NB4 (cell line): Measurements from ENCODE around the gene DAGLB.
"Not testable (repeated sequence)": the region's sequence is repeated elsewhere in the genome, so short reads cannot be mapped to it uniquely, and the experiment has no call there.

ENCODE experiments used
- DNase-seq: peaks from one replicate; pipeline ENCODE4 v3.0.0; 2010; ENCODE audit warnings: low read depth
- H3K4me3 ChIP-seq: one replicate; pipeline ENCODE4 v1.5.1; 2011; ENCODE audit warnings: mild to moderate bottlenecking, low read depth, low read length, moderate library complexity
- CTCF ChIP-seq: IDR thresholded peaks from one replicate; pipeline ENCODE4 v1.5.1; 2012; ENCODE audit warnings: low read depth, low read length
- MYC ChIP-seq: IDR thresholded peaks from 2 replicates; pipeline ENCODE4 v1.6.1; 2011; ENCODE audit warnings: low read depth, low read length
- POLR2A ChIP-seq: IDR thresholded peaks from 2 replicates; pipeline ENCODE4 v1.6.1; 2011; ENCODE audit warnings: mild to moderate bottlenecking; ENCODE audit not compliant: insufficient read length; ENCODE audit errors: extremely low read depth
- TF ChIP-seq, protein P1 (sequence below): IDR thresholded peaks from 2 replicates; pipeline ENCODE4 v1.6.1; 2011; ENCODE audit warnings: low read depth, low read length

The DAGLB gene

DNA sequence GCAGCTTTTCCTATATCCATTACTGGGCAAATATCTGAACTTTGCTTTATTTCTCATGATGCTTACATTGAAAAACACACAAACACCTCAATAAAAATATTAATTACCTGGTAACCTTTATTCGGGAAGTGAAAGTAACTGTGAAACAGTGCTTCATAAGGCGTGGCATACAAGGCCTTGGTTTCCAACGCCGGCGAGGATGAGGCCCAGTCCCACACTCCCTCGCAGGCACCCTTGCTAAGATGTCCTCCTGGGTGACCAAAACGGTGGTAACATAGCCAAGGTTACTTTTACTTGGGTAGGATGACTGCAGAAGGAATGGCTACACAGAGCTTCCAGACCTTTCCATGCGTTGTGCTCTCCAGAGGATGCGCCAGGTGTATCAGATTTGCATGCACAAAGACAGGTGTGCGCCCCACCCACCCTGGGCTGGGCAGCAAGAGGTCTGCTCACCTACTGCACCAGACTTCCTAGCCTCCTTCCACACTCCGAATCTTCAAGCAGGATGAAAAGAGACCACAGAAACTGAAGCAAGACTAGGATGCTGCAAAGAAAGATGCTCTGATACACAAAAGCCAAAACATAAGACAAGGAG is 13.3 kb upstream of the DAGLB start:
- H3K4me3 ChIP-seq = no peak overlapping the region
- TF ChIP-seq MYC (no peak), POLR2A (no peak), CTCF (no peak)
- TF ChIP-seq, protein P1, sequence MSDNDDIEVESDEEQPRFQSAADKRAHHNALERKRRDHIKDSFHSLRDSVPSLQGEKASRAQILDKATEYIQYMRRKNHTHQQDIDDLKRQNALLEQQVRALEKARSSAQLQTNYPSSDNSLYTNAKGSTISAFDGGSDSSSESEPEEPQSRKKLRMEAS = no peak

GRCh38 chr7:6460303-6460702 is 12.5 kb upstream of the DAGLB start:
- TF ChIP-seq, protein P1 = no peak
- TF ChIP-seq POLR2A = no peak
- no peak overlapping the region for H3K4me3 ChIP-seq
- DNase-seq = no peak

More for the DNA sequence above, 13.3 kb upstream of the DAGLB start:
- DNase-seq = no peak

GRCh38 chr7:6458676-6459075 is 10.9 kb upstream of the DAGLB start:
- H3K4me3 ChIP-seq, DNase-seq: not testable (repeated sequence)

- TF ChIP-seq, protein P1 = no peak
- TF ChIP-seq CTCF (no peak), POLR2A (no peak), MYC (no peak)
- H3K4me3 ChIP-seq = no peak overlapping the region
- no peak for DNase-seq
Observed at GRCh38 chr7:6453734-6454133, 6.0 kb upstream of the DAGLB start.

DNA sequence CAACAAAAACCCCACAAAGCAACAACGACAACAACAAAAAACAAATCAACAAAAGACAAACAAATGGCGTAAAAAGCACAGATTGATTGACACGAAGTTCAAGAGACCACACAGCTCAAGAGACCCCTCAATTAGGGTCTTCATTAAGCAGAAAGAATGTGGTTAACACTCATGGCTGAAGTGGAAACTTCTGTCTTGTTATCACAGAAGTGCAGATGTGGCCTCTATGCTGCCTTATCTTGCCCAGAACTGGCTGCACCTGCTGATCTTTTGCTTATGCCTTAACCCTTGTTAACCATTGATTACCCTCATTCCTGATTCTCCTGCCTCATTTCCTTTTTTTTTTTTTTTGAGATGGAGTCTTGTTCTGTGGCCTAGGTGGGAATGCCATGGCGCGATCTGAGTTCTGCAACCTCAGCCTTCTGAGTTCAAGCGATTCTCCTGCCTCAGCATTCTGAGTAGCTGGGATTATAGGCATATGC is 3.5 kb upstream of the DAGLB start:
- H3K4me3 ChIP-seq = no peak overlapping the region
- TF ChIP-seq, protein P1 = no peak
- TF ChIP-seq MYC (no peak), POLR2A (no peak), CTCF (no peak)
- no peak for DNase-seq

- H3K4me3 ChIP-seq = not testable (repeated sequence)
- peak; percentile 80 for DNase-seq
Observed at GRCh38 chr7:6450591-6450990, 2.8 kb upstream of the DAGLB start.

DNA sequence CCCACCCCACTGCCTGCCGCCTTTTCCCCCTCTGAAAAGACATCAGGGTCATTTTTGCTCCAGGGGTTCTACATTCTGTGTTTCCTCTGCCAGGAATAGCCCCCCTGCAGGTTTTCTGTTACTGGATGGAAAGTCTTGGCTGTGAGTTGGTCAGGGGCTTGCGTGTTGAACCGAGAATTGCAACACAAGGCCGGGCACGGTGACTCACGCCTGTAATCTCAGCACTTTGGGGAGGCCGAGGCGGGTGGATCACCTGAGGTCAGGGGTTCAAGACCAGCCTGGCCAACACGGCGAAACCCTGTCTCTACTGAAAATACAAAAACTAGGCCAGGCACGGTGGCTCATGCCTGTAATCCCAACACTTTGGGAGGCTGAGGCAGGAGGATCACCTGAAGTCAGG is 2.1 kb upstream of the DAGLB start:
- not testable (repeated sequence) for H3K4me3 ChIP-seq
- peak; percentile 83 for DNase-seq

DNA sequence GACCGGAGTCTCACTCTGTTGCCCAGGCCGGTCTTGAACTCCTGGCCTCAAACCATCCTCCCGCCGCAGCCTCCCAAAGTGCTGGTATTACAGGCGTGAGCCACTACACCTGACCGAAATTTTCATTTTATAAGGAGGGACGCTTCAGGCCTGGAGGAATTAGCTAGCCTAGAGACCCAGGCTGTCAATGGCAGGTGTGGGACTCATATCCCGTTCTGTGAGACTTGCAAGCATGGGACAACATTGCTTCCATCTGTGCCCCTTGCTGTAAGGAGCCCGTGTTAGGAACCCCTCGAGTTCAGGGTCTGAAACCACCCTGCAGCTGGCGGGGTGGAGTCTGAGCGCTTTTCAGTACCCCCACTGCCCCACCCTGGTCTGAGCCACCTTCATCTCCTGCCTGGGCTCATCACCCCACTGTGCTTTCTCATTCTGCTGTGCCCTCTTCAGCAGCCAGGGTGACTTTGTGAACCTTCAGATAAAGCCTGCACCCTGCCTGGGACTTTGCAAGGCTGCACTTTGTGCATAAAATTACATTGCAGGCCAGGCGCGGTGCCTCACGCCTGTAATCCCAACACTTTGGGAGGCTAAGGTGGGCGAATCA is 1.3 kb upstream of the DAGLB start:
- TF ChIP-seq POLR2A = no peak
- peak; percentile 54 for DNase-seq
- H3K4me3 ChIP-seq = no peak overlapping the region
